DMS153 (cell line): ENCODE data around the gene SPEG.
A peak's percentile ranks its signal among the peaks of the same experiment; 100 is the strongest.

Experiments
- DNase-seq: peaks from one replicate; lab custom pipeline; 2025; lab: John Stamatoyannopoulos, UW

The SPEG gene

DNA sequence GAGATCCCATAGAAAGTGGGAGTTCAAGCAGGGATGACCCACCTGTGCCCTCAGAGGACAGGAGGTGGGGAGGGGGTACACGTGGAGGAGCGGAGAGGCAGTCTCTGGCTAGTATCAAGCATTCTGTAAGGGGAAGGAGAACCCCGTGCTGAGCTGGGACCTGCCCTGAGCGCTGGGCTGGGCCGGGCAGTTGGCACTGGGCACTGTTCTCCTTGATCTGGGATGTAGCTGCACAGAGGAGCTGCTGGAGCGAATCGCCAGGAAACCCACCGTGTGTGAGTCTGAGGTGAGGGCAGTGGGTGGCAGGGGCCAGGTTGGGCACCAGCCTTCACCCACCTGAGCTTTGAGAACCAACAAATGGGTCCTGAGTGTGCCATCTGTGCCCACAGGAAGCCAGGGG is 44.3 kb downstream of the SPEG start:
- DNase-seq = no peak

GRCh38 chr2:219480004-219480403 is 45.4 kb downstream of the SPEG start:
- no peak for DNase-seq

GRCh38 chr2:219482674-219483405 is 48.2 kb downstream of the SPEG start:
- DNase-seq = no peak

GRCh38 chr2:219483451-219484342 is 49.1 kb downstream of the SPEG start:
- no peak for DNase-seq

DNA sequence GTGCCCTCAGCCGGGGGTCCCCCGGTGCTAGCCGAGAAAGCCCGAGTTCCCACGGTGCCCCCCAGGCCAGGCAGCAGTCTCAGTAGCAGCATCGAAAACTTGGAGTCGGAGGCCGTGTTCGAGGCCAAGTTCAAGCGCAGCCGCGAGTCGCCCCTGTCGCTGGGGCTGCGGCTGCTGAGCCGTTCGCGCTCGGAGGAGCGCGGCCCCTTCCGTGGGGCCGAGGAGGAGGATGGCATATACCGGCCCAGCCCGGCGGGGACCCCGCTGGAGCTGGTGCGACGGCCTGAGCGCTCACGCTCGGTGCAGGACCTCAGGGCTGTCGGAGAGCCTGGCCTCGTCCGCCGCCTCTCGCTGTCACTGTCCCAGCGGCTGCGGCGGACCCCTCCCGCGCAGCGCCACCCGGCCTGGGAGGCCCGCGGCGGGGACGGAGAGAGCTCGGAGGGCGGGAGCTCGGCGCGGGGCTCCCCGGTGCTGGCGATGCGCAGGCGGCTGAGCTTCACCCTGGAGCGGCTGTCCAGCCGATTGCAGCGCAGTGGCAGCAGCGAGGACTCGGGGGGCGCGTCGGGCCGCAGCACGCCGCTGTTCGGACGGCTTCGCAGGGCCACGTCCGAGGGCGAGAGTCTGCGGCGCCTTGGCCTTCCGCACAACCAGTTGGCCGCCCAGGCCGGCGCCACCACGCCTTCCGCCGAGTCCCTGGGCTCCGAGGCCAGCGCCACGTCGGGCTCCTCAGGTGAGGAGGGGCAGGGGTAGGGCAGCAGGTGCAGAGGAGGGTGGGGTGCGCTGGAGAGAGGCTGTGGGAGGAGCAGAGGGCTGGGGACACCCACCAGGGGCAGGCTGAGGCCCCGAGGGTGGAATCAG is 49.9 kb downstream of the SPEG start:
- no peak for DNase-seq

- DNase-seq = no peak
Measured at GRCh38 chr2:219485201-219485580, 50.5 kb downstream of the SPEG start.

GRCh38 chr2:219486380-219486959 is 51.8 kb downstream of the SPEG start:
- DNase-seq = no peak

DNA sequence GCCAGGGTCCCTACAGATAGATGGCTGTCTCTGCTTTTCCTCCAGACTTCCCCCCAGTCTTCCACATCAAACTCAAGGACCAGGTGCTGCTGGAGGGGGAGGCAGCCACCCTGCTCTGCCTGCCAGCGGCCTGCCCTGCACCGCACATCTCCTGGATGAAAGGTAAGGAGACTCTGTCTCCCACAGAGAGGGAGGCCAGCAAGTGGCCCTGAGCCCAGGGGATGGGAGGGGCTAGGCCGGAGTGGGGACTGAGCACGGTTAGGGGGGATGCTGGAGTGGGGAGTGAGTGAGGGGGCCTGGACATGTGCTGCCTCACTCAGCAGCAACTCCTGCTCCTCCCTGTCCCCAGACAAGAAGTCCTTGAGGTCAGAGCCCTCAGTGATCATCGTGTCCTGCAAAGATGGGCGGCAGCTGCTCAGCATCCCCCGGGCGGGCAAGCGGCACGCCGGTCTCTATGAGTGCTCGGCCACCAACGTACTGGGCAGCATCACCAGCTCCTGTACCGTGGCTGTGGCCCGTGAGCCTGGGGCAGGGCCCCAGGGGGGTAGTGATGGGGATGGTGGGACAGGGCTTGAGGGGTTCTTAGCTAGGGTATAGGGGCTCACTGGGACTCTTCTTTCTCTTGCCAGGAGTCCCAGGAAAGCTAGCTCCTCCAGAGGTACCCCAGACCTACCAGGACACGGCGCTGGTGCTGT is 53.7 kb downstream of the SPEG start:
- DNase-seq = no peak

GRCh38 chr2:219488844-219489194 is 54.2 kb downstream of the SPEG start:
- no peak for DNase-seq

GRCh38 chr2:219489315-219489714 is 54.7 kb downstream of the SPEG start:
- DNase-seq = no peak

DNA sequence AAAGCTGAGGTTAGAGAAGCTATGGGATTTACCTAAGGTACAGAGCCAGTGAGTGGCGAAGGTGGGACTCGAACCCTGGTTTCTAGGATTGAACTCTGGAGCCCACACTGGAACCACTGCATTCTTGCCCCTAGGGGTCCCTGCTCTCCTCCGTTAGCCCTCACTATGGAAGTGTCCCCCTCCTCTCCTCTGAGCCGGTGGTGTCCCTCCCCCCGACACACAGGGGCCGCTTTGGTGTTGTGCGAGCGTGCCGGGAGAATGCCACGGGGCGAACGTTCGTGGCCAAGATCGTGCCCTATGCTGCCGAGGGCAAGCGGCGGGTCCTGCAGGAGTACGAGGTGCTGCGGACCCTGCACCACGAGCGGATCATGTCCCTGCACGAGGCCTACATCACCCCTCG is 55.5 kb downstream of the SPEG start:
- DNase-seq = no peak

DNA sequence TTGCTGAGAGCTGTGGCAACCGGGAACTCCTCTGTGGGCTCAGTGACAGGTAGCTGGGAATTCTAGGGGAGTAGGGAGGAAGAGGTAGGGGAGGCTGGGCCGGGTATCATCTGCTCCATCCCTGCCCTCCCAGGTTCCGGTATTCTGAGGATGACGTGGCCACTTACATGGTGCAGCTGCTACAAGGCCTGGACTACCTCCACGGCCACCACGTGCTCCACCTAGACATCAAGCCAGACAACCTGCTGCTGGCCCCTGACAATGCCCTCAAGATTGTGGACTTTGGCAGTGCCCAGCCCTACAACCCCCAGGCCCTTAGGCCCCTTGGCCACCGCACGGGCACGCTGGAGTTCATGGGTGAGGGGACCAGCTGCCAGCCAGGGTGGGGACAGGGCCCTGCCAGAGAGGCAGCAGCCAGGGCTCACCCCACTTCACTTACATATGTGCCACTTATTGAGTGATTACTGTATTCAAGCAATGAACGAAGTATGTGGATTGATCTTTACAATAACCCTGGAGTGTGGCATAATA is 56.0 kb downstream of the SPEG start:
- DNase-seq = no peak

GRCh38 chr2:219491278-219491963 is 56.8 kb downstream of the SPEG start:
- DNase-seq = no peak

DNA sequence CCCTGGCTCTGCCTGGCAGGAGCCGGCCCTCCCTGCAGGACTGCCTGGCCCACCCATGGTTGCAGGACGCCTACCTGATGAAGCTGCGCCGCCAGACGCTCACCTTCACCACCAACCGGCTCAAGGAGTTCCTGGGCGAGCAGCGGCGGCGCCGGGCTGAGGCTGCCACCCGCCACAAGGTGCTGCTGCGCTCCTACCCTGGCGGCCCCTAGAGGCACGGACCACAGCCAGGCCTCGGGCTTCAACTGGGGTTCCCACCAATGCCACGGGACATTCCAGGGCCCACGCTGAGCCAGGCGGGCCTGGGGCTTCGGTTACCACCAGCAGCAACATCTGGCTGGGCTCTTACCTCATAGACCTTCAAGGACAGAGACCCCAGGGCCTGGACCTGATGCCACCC is 57.9 kb downstream of the SPEG start:
- no peak for DNase-seq

- no peak for DNase-seq
Measured at GRCh38 chr2:219493086-219493485, 58.4 kb downstream of the SPEG start.

DNA sequence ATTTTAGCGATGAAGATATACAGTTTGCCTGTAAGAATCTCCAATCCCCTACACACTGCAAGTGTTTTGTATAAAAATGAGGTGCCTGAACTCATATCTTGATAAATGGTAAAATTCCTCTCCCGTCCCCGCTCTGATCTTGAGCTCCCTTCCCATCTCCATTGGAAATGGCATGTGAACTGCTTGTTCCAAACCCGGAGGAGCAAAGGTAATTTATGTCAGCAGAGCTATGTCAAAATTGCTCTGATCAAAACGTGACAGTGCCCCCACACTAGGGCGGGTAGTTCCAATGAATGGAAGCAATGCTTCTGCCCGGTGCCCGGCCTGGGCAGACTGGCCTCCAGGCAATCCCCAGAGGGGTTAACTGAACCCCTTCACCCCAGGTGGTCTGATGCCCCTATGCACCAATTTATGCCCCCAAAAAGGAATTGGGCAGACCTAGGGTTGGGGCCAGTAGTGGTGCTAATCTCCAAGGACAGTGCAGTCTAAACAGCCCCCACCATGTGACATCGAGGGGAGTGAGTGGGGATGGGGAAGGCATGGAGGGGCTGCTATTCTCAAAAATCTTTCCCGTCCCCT is 60.4 kb downstream of the SPEG start:
- no peak for DNase-seq

DNA sequence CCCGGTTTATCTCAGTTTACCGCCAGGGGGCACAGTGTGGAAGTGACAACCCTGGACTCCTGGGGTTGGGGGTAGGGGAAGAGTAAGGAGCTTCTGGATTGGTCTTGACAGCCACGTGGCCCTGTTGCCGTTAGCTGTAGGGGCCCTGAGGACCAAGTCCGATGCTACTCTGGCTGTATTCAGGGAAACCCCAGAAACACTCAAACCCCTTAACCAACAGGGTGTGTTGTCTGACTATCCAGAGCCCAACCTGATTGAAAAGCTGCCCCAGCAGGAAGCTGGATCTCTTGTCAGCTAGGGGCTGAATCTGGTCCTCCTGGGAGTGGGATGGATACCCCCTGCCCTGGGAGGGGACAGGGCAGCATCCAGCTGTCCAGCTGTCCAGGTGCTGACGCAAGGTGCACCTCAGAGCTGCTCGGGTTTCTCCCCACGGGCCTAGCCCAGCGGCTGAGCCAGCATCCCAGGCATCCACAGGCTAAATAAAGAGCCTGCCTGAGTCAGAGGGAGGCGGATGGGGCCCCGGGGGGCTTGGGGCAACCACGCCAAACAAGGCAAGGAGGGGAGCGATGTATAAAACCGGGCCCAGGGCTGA is 61.0 kb downstream of the SPEG start:
- peak; percentile 32 for DNase-seq

DNA sequence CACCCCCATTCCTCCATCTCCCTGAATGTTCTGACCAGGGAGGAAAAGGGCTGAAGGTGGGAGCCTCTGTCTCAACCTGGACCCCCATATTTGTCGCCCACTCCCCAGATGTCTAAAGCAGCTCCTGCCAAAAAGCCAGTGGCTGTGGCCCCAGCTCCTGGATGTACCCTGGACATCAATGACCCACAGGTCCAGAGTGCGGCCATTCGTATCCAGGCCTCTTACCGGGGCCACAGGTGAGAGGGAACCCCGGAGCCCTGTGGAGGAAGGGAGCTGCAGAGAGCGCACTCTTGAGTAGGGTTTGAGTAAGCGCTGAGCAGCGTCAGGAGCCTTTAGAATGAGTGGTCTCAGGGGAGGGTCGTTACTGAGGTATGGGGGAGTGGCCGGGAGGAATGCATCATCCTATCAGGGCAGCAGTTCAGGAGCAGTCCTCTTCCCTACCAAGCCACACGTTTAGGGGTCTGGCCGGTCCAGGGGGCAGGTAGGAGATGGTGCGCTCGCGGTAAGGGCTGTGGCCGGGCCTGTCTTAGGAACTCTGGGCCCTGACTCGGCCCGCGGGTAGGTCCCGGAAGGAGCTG is 61.7 kb downstream of the SPEG start:
- DNase-seq = no peak

DNA sequence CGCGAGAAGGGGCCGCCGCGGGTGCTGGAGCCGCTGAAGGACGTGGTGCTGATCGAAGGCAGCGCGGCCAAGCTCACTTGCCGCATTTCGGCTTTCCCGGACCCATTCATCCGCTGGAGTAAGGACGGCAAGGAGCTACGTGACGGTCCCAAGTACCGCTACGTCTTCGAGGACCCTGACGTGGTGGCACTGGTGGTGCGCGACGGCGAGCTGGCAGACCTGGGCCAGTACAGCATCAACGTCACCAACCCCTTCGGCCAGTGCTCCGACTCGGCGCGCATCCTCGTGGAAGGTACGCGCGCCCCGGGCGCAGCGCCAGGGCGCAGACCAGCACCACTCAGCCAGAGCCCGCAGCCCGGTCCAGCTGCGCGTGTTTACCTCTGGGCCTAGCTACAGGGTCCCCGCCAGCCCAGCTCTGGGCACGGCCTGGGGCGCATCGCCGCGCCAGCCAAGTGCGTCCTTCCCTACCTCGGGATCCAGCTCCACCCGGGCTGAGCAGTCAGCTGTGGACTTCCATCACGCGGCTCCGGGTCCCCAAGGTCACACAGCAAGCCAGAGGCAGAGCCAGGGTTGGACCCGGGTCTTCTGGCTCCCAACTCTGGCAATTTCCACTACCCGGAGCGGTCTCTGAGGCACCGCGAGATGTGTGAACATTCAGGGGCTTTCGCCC is 62.3 kb downstream of the SPEG start:
- DNase-seq = no peak
